Loucy (cell line): Measurements from ENCODE around the gene GALNT7.

Source experiments
- H2AFZ ChIP-seq: fragments of 200-600 bp; sonication (generic); 2 replicates; pipeline ENCODE4 v1.6.0; 2016; ENCODE audit warnings: antibody characterized with exemption, mild to moderate bottlenecking, low read length, moderate library complexity
- H3F3A ChIP-seq: fragments of 200-600 bp; 2 replicates; pipeline ENCODE4 v1.6.0; 2016; ENCODE audit warnings: antibody characterized with exemption, low read depth, mild to moderate bottlenecking
- H3K27me3 ChIP-seq: fragments of 200-600 bp; sonication (generic); 2 replicates; pipeline ENCODE4 v1.6.1; 2014; ENCODE audit warnings: low read length, mild to moderate bottlenecking; ENCODE audit not compliant: insufficient read depth, poor library complexity, severe bottlenecking
- H3K36me3 ChIP-seq: fragments of 200-600 bp; sonication (generic); 2 replicates; pipeline ENCODE4 v1.6.1; 2016; ENCODE audit warnings: low read length; ENCODE audit not compliant: insufficient read depth
- H3K4me1 ChIP-seq: fragments of 200-600 bp; sonication (generic); 2 replicates; pipeline ENCODE4 v1.5.1; 2014; ENCODE audit warnings: low read length, mild to moderate bottlenecking; ENCODE audit not compliant: insufficient read depth, poor library complexity, severe bottlenecking
- H3K4me2 ChIP-seq: fragments of 200-600 bp; sonication (generic); 2 replicates; pipeline ENCODE4 v1.6.0; 2014; ENCODE audit warnings: antibody characterized with exemption, low read length, low read depth, mild to moderate bottlenecking; ENCODE audit not compliant: poor library complexity, severe bottlenecking
- H3K4me3 ChIP-seq: fragments of 200-600 bp; sonication (generic); 2 replicates; pipeline ENCODE4 v1.5.1; 2014; ENCODE audit warnings: low read length, mild to moderate bottlenecking, mixed read lengths; ENCODE audit not compliant: poor library complexity, severe bottlenecking
- H3K79me2 ChIP-seq: fragments of 200-600 bp; sonication (generic); 2 replicates; pipeline ENCODE4 v1.6.1; 2014; ENCODE audit warnings: low read length; ENCODE audit not compliant: insufficient read depth
- H3K9ac ChIP-seq: fragments of 200-600 bp; sonication (generic); 2 replicates; pipeline ENCODE4 v1.6.0; 2014; ENCODE audit warnings: mild to moderate bottlenecking, low read depth, low read length, moderate library complexity; ENCODE audit not compliant: poor library complexity, severe bottlenecking
- H3K9me2 ChIP-seq: fragments of 200-600 bp; sonication (generic); replicated peaks from 2 replicates; pipeline ENCODE4 v1.6.1; 2016; ENCODE audit warnings: low read depth, low read length, mixed read lengths
- H3K9me3 ChIP-seq: fragments of 200-600 bp; sonication (generic); 2 replicates; pipeline ENCODE4 v1.6.1; 2014; ENCODE audit warnings: mild to moderate bottlenecking, antibody characterized with exemption, low read length, low read depth; ENCODE audit not compliant: insufficient read depth
- H4K20me1 ChIP-seq: fragments of 200-600 bp; sonication (generic); 2 replicates; pipeline ENCODE4 v1.6.0; 2014; ENCODE audit warnings: antibody characterized with exemption, low read length, mild to moderate bottlenecking; ENCODE audit not compliant: insufficient read depth, poor library complexity, severe bottlenecking
- EZH2phosphoT487 ChIP-seq: fragments of 200-600 bp; IDR thresholded peaks from 2 replicates; pipeline ENCODE4 v1.6.1; 2018; ENCODE audit warnings: antibody characterized with exemption, mild to moderate bottlenecking, moderate library complexity, borderline replicate concordance
- TF ChIP-seq, protein P1 (sequence below): fragments of 200-600 bp; sonication (generic); conservative IDR thresholded peaks from 2 replicates; pipeline ENCODE4 v1.5.1; 2014; ENCODE audit warnings: mild to moderate bottlenecking, antibody characterized with exemption, low read length

The GALNT7 gene

DNA sequence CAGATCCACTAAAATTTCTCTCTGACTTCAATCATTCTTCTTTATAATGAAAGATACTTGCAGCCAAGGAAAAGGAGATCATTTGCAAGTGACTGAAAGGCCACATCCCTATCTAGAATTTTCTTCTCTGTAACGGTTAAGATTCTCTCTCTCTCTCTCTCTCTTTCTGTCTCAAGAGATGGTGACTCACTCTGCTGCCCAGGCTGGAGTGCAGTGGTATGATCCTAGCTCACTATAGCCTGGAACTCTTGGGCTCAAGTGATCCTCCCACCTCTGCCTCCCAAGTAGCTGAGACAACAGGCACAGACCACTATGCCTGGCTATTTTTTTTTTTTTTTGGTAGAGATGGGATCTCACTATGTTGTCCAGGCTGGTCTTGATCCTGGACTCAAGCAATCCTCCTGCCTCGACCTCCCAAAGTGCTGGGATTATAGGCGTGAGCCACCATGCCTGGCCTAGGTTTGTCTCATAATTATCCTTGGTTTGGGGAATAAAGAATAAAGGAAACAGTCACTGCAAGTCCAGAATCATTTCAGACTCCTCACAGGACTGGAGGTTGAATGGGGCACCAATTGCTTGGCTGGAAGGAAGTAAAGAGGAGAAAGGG, 33.3 kb upstream of the GALNT7 start:
- Histone ChIP-seq H2AFZ (no peak overlapping the region), H3K4me2 (no peak overlapping the region), H3K4me3 (no peak overlapping the region), H3K9ac (no peak overlapping the region), H3K9me2 (no peaks in the 10 kb centered on the region), H3K9me3 (no peaks in the 10 kb centered on the region), H3K27me3 (no peaks in the 10 kb centered on the region), H3K4me1 (peaks cover 13% of the 10 kb centered on the region), H4K20me1 (no peaks in the 10 kb centered on the region), H3K36me3 (no peaks in the 10 kb centered on the region), H3K79me2 (no peaks in the 10 kb centered on the region), H3F3A (no peaks in the 10 kb centered on the region)
- TF ChIP-seq EZH2phosphoT487: no peak
- TF ChIP-seq, protein P1, sequence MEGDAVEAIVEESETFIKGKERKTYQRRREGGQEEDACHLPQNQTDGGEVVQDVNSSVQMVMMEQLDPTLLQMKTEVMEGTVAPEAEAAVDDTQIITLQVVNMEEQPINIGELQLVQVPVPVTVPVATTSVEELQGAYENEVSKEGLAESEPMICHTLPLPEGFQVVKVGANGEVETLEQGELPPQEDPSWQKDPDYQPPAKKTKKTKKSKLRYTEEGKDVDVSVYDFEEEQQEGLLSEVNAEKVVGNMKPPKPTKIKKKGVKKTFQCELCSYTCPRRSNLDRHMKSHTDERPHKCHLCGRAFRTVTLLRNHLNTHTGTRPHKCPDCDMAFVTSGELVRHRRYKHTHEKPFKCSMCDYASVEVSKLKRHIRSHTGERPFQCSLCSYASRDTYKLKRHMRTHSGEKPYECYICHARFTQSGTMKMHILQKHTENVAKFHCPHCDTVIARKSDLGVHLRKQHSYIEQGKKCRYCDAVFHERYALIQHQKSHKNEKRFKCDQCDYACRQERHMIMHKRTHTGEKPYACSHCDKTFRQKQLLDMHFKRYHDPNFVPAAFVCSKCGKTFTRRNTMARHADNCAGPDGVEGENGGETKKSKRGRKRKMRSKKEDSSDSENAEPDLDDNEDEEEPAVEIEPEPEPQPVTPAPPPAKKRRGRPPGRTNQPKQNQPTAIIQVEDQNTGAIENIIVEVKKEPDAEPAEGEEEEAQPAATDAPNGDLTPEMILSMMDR: no peak

DNA sequence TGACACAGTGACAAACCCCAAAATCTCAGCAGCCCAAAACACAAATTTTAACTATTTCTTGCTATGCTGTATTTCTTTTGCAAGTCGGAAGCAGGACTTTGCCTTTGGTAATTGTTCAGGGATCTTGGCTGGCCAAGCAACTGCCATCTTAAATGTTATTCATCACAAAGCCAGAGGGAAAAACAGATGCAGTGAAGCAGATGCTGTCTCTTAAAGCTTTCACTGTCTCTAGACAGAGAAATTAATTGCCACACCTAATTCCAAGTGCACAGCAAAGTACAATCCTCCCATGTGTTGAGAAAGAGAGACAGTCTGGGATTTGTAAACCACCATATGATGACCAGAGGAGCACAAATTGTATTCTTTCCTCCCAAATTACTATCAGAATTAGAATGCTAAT, 30.0 kb upstream of the GALNT7 start:
- Histone ChIP-seq H4K20me1 (no peaks in the 10 kb centered on the region), H3K79me2 (no peaks in the 10 kb centered on the region), H2AFZ (no peak overlapping the region), H3F3A (no peaks in the 10 kb centered on the region), H3K36me3 (no peaks in the 10 kb centered on the region), H3K4me1 (no peaks in the 10 kb centered on the region), H3K4me3 (no peak overlapping the region), H3K9me3 (no peaks in the 10 kb centered on the region), H3K4me2 (no peak overlapping the region), H3K9ac (no peak overlapping the region), H3K27me3 (no peaks in the 10 kb centered on the region), H3K9me2 (no peaks in the 10 kb centered on the region)
- TF ChIP-seq, protein P1: no peak
- no peak for TF ChIP-seq EZH2phosphoT487

DNA sequence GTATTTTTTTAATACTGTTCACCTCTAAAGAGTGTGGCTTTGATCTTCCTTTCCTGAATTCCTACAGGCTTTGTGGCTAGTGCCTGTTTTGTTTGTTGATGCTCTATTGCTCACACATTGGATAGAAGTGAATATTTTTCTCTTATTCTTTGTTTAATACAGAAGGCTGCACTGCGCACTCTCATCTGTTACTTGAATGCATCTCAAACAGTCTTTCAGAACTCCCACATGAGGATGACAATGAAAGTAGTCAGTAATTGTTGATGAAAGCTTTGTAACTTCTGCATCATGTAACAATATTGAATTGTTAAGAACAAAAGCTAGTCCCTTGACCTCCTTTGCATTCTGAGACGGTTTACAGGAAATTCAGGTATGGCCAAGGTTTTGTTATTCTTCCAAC, 29.1 kb upstream of the GALNT7 start:
- H3K4me3 ChIP-seq: no peak overlapping the region
- no peaks in the 10 kb centered on the region for H3K9me3 ChIP-seq
- no peak overlapping the region for H3K4me2 ChIP-seq
- H3K36me3 ChIP-seq: no peaks in the 10 kb centered on the region
- H3F3A ChIP-seq: no peaks in the 10 kb centered on the region
- H4K20me1 ChIP-seq: no peaks in the 10 kb centered on the region
- H3K79me2 ChIP-seq: no peaks in the 10 kb centered on the region
- no peak overlapping the region for H3K9ac ChIP-seq
- H3K9me2 ChIP-seq: no peaks in the 10 kb centered on the region
- no peaks in the 10 kb centered on the region for H3K4me1 ChIP-seq
- no peak overlapping the region for H2AFZ ChIP-seq
- TF ChIP-seq, protein P1: no peak
- TF ChIP-seq EZH2phosphoT487: no peak
- H3K27me3 ChIP-seq: no peaks in the 10 kb centered on the region
